SK-N-SH treated with all-trans-retinoic acid at 6 μM for 48 hours (cell line): ENCODE data around the gene EXOC3L2.

ENCODE experiments used
- ARNTL ChIP-seq: fragments of 450-650 bp; formaldehyde crosslinking; IDR thresholded peaks from 2 replicates; pipeline ENCODE4 v1.5.0; 2020; ENCODE audit warnings: low read depth, mild to moderate bottlenecking, moderate library complexity, borderline replicate concordance
- ZC3H10 ChIP-seq: fragments of 250-450 bp; sonication (Bioruptor Pico); IDR thresholded peaks from 2 replicates; pipeline ENCODE4 v1.5.1; 2021; ENCODE audit warnings: mild to moderate bottlenecking, moderate library complexity

GRCh38 chr19:45273521-45273855, 28.3 kb upstream of the EXOC3L2 start:
- TF ChIP-seq ARNTL (CRISPR knock-in tag) (no peak), ZC3H10 (no peak)
